IPS-18c (cell line): ENCODE measurements around the gene SBNO2.

Experiments used
- H3K4me3 ChIP-seq: 2 replicates; pipeline ENCODE4 v1.7.0; 2013; ENCODE audit warnings: low read depth, mild to moderate bottlenecking, low read length, moderate library complexity; ENCODE audit not compliant: insufficient read depth
- H3K9me3 ChIP-seq: one replicate; pipeline ENCODE4 v1.6.1; 2013; ENCODE audit warnings: mild to moderate bottlenecking, low read length, moderate library complexity; ENCODE audit not compliant: control insufficient read depth, insufficient read depth

SBNO2 gene

GRCh38 chr19:1172353-1173158, 1.5 kb downstream of the SBNO2 start:
- Histone ChIP-seq H3K4me3 (peak overlapping the region; percentile 89), H3K9me3 (no peaks in the 10 kb centered on the region)

GRCh38 chr19:1171755-1172352, 2.2 kb downstream of the SBNO2 start:
- Histone ChIP-seq H3K9me3 (no peaks in the 10 kb centered on the region), H3K4me3 (peak overlapping the region; percentile 24)

- no peaks in the 10 kb centered on the region for H3K9me3 ChIP-seq
- no peak overlapping the region for H3K4me3 ChIP-seq
Observed at GRCh38 chr19:1170938-1171754, 2.9 kb downstream of the SBNO2 start.

- no peak overlapping the region for H3K4me3 ChIP-seq
- H3K9me3 ChIP-seq, result no peaks in the 10 kb centered on the region
Observed at GRCh38 chr19:1169921-1170885, 3.9 kb downstream of the SBNO2 start.

GRCh38 chr19:1169411-1169791, 4.7 kb downstream of the SBNO2 start:
- H3K4me3 ChIP-seq, result no peak overlapping the region
- H3K9me3 ChIP-seq, result no peaks in the 10 kb centered on the region

GRCh38 chr19:1168572-1169410, 5.3 kb downstream of the SBNO2 start:
- Histone ChIP-seq H3K9me3 (no peaks in the 10 kb centered on the region), H3K4me3 (no peak overlapping the region)

- no peak overlapping the region for H3K4me3 ChIP-seq
- H3K9me3 ChIP-seq, result no peaks in the 10 kb centered on the region
Observed at GRCh38 chr19:1167687-1168571, 6.1 kb downstream of the SBNO2 start.

GRCh38 chr19:1166872-1167573, 7.0 kb downstream of the SBNO2 start:
- H3K9me3 ChIP-seq, result no peaks in the 10 kb centered on the region
- H3K4me3 ChIP-seq, result no peak overlapping the region

GRCh38 chr19:1164684-1165531, 9.2 kb downstream of the SBNO2 start:
- no peaks in the 10 kb centered on the region for H3K9me3 ChIP-seq
- H3K4me3 ChIP-seq, result no peak overlapping the region

GRCh38 chr19:1163934-1164683, 10.0 kb downstream of the SBNO2 start:
- H3K9me3 ChIP-seq, result no peaks in the 10 kb centered on the region
- H3K4me3 ChIP-seq, result no peak overlapping the region

GRCh38 chr19:1163283-1163933, 10.7 kb downstream of the SBNO2 start:
- Histone ChIP-seq H3K9me3 (peaks cover under 1% of the 10 kb centered on the region), H3K4me3 (no peak overlapping the region)

- Histone ChIP-seq H3K9me3 (peaks cover 2% of the 10 kb centered on the region), H3K4me3 (no peak overlapping the region)
Observed at GRCh38 chr19:1162404-1163282, 11.4 kb downstream of the SBNO2 start.
